G401.6 (cell line): ENCODE results near the gene LAMA2.

ENCODE experiments used
- FAIRE-seq: peaks from 2 replicates; lab custom pipeline; 2012; peaks lifted over from hg19 to GRCh38; lab: Jason Lieb, UNC

The LAMA2 gene

GRCh38 chr6:129233458-129234134, 350.7 kb downstream of the LAMA2 start:
- FAIRE-seq: no peak

GRCh38 chr6:129235167-129236000, 352.4 kb downstream of the LAMA2 start:
- FAIRE-seq: no peak

- no peak for FAIRE-seq
Measured at GRCh38 chr6:129236001-129236517, 353.1 kb downstream of the LAMA2 start.

DNA sequence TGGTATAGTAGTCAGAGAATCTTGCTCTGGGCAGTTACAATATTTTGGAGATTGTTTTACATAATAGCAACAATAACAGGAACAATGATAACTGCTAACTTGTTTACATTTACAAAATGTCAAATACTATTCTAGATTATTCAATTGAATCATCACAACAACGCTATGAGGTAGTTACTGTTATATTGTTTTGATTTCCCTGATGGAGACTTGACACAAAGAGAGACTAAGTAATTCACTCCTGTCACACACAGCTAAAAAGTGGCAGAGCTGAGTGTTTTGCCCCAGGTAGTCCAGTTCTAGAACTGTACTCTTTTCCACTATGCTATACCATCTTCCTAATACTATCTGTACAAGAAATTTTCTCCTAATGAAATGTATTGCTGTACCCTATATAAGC, 356.1 kb downstream of the LAMA2 start:
- no peak for FAIRE-seq

- FAIRE-seq: no peak
Measured at GRCh38 chr6:129239825-129240491, 357.0 kb downstream of the LAMA2 start.

DNA sequence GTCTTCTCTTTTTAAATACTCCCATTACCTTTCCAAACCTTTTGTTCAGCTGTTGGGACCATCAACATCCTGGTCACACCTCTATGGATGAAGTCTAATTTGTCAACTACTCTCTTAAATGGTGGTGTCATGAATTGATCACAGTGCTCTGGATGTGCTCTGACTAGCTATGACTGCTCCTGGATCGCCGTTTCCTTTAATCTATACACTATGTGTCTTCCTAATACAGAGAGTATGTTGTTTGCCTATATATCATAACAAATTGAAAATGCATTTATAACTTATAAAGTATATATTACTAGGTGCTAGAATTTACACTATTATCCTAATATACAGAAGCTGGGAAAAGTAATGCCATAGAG, 357.5 kb downstream of the LAMA2 start:
- no peak for FAIRE-seq

GRCh38 chr6:129242546-129242945, 359.6 kb downstream of the LAMA2 start:
- FAIRE-seq: no peak

DNA sequence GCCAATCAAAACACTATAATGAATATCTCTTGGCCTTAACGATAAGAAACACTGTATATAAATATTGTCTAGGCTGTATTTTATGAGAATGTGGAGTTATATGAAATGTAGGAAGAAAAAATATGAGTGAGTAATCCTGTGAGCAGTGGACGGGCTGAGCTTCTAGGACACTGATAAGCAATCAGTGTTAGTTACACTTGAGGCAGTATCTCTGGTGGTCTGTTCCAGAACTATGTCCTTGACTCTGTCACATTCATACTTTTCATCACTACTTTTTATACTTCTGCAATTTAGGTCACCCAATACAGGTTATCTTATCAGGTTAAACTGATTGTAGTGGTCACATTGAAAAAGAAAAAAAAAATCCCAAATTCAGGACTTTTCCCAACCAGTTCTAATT, 360.4 kb downstream of the LAMA2 start:
- FAIRE-seq: no peak

- no peak for FAIRE-seq
Measured at GRCh38 chr6:129248946-129249345, 366.0 kb downstream of the LAMA2 start.

DNA sequence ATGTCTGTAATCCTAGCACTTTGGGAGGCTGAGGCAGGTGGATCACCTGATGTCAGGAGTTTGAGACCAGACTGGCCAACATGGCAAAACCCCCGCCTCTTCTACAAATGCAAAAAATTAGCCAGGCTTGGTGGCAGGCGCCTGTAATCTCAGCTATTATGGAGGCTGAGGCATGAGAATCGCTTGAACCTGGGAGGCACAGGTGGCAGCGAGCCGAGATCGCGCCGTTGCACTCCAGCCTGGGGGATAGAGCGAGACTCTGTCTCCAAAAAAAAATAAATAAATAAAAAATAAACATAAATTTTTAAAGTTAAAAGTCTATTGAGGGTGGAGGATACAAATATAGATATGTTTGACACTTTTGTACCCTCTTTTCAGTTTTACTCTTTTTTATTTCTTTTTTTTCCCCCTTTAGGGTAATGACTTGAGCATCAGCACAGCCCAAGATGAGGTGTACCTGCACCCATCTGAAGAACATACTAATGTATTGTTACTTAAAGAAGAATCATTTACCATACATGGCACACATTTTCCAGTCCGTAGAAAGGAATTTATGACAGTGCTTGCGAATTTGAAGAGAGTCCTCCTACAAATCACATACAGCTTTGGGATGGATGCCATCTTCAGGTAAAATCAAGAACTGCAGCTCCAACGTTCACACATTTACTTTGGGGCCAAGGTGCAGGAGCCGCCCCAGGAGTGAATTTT, 368.9 kb downstream of the LAMA2 start:
- peak; percentile 25 for FAIRE-seq

DNA sequence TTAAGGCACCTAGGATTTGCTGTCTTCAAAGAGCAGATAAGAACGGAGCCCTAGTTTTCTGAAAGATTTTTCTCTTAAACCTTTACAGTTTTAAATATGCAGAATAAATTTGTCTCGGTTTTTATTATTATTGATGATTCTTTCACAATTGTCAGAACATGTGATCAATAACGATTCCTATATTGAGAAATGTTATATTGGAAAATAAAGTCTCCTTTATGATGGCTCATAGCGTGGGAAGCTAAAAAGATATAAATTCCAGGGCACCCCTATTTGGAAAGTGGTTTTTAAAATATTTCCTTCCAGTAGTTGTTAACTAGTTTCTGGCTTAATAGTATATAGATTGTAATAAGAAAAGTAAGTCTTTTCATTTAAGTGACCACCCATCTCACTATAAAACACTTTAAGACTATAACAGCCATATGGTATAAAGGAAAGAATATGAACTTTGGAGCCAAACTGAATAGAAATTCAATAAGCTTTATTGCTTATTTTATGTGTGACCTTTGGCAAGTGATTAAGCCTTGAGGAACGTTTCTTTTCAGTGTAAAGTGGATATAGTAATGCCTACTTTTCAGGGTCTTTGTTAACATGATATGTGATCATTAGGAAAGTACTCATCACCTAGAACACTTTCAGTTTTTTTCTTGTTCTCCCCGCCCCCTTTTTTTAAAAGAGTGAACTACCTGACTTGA, 369.6 kb downstream of the LAMA2 start:
- FAIRE-seq: no peak

- no peak for FAIRE-seq
Measured at GRCh38 chr6:129253242-129253641, 370.3 kb downstream of the LAMA2 start.

- FAIRE-seq: no peak
Measured at GRCh38 chr6:129253727-129254126, 370.8 kb downstream of the LAMA2 start.

DNA sequence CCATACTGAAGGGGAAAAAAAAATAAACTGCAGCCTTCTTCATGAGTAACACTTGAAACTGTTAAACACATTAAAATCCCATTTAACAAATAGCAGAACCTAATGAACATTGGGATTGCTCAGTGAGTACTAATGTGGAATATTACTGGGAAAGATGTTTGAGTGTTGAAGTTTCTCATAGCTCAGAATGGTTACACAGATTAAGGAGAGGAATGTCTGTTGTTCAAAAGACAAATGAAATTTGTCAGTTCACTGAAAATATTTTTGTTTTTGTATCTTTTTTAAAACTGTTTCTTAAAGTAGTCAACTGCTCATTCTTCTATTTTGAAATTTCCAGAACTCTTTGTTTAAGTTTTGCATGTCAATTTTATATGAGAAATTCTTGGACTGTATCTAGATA, 374.3 kb downstream of the LAMA2 start:
- no peak for FAIRE-seq

DNA sequence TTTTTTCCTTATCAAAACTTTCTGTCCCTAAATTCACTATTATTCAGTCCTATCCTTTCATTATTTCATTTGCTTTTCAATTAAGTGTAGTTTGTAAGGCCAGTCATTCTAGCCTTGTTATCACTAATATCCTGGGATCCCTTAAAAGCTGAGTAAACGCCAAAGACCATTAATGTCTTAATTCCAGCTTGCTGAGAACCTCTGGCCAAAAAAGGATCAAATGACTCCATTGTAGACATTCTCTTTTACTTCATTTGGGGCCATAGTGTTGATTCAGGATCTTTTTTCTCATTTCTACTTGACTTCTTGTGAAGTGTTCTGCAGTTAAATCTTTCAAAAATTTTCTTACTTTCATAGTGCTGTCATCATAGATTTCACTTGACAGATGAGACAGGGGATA, 379.7 kb downstream of the LAMA2 start:
- FAIRE-seq: no peak

GRCh38 chr6:129263176-129263575, 380.2 kb downstream of the LAMA2 start:
- FAIRE-seq: no peak

- no peak for FAIRE-seq
Measured at GRCh38 chr6:129264480-129265045, 381.6 kb downstream of the LAMA2 start.

GRCh38 chr6:129267028-129267427, 384.1 kb downstream of the LAMA2 start:
- no peak for FAIRE-seq

GRCh38 chr6:129269076-129269475, 386.1 kb downstream of the LAMA2 start:
- FAIRE-seq: no peak

GRCh38 chr6:129269891-129270290, 387.0 kb downstream of the LAMA2 start:
- FAIRE-seq: no peak

- no peak for FAIRE-seq
Measured at GRCh38 chr6:129270450-129270849, 387.5 kb downstream of the LAMA2 start.

DNA sequence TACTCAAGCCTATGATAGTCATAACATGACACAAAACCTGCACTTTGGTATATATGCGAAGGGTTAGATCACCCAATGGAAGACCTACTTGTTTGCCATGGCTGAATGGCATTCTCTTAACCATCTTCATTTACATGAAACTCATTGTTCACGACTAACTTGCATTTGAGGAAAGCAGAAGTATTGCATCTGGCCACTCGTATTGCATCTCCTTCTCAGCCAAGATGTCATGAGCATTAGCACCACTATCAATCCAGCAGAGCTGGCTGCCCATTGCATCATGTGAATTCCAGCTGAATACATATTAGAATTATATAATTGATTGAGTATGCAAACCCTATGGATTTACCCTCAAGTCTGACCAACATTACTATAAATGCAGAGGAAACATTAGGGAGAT, 390.2 kb downstream of the LAMA2 start:
- no peak for FAIRE-seq
